ENCODE data around the gene COL15A1.

Gene COL15A1

DNA sequence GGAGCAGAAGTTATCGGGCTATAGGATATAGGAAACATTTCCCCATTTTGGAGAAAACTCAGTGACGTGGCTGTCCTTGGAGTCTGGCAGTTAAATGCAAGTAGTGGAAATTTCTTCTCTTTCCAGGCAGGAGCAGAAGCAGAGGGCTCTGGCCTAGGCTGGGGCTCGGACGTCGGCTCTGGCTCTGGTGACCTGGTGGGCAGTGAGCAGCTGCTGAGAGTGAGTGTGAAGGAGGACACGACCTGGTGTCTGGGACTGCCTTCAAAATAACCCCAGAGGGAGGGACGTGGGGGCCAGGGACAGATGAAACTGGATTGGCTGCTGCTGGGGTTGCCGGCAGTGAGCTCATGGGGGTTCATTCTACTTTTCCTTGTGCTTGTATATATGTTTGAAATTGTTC is 79.5 kb downstream of the COL15A1 start:
- TF ChIP-seq HDGF (IDR thresholded peaks at IDR 0.05; ENCODE audit: borderline replicate concordance) (no peak), SUZ12 (IDR thresholded peaks at IDR 0.05) (no peak), FOXA1 (IDR thresholded peaks at IDR 0.05) (no peak), CTBP1 (IDR thresholded peaks at IDR 0.05; ENCODE audit: borderline replicate concordance) (no peak), FOXK2 (IDR thresholded peaks at IDR 0.05) (no peak), SP1 (IDR thresholded peaks at IDR 0.05) (no peak)
- no peak for DNase-seq (ENCODE audit: extremely low spot score)
- POLR2A ChIA-PET: no interaction called here
- CTCF ChIA-PET: no interaction called here

DNA sequence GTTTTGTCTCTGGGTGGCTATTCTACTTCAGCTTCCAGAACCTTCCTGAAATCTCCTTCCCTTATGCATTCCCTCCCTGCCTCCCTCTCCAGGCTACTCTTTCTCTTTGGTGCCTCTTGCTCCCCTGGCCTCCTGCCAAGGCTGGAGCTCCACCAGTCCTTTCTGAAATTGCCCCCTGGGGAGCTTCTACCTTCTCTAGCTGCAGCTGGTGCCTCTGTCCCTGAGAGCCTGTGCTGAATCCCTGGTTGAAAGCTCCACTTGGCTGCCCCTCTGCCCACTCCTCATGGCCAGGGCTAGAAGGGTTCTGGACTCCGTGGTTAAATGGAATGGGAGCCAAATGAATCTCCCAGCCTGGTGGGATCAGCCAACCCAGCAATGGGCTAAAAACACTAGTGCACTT is 80.1 kb downstream of the COL15A1 start:
- no peak for TF ChIP-seq ZNF384 (IDR thresholded peaks at IDR 0.05)
- no peak for TF ChIP-seq NFRKB (IDR thresholded peaks at IDR 0.05)
- no peak for TF ChIP-seq TARDBP (IDR thresholded peaks at IDR 0.05)
- no peak for TF ChIP-seq BHLHE40 (IDR thresholded peaks at IDR 0.05; ENCODE audit: borderline replicate concordance)
- TF ChIP-seq SP1 (IDR thresholded peaks at IDR 0.05): no peak
- TF ChIP-seq CTBP1 (IDR thresholded peaks at IDR 0.05; ENCODE audit: borderline replicate concordance): no peak
- peak; percentile 46 for DNase-seq (ENCODE audit: extremely low spot score)
- CTCF ChIA-PET: interaction anchor here (0.6 kb wide), 1 partner anchor 201 kb away, joined by 4 read pairs; no protein-coding TSS in a partner anchor
- POLR2A ChIA-PET: no interaction called here

DNA sequence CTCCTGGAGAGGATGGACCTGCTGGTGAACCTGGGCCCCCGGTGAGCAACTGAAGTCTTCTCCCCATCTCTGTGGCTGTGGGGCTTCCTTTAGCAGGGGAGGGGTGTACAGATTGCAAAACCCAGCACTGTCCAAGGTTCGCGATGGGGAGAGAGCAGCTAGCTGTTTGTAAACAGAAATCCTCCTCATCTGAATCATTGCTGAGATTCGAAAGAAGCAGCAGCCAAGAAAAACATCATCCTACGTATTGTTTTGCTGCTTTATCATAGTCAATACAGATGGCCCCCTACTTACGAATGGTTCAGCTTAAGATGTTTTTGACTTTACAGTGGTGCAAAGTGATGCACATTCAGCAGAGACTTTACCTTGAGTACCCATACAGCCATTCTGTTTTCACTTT is 81.3 kb downstream of the COL15A1 start:
- TF ChIP-seq L3MBTL2 (conservative IDR thresholded peaks at IDR 0.05) (no peak), FOXM1 (IDR thresholded peaks at IDR 0.05; ENCODE audit: borderline replicate concordance) (no peak), HDGF (IDR thresholded peaks at IDR 0.05; ENCODE audit: borderline replicate concordance) (no peak), SP1 (IDR thresholded peaks at IDR 0.05) (no peak), TARDBP (IDR thresholded peaks at IDR 0.05) (no peak), CTBP1 (IDR thresholded peaks at IDR 0.05; ENCODE audit: borderline replicate concordance) (no peak), FOXK2 (IDR thresholded peaks at IDR 0.05) (no peak), FOXA1 (IDR thresholded peaks at IDR 0.05) (no peak), ZNF384 (IDR thresholded peaks at IDR 0.05) (no peak), ELF4 (IDR thresholded peaks at IDR 0.05) (no peak), NFRKB (IDR thresholded peaks at IDR 0.05) (no peak), BHLHE40 (IDR thresholded peaks at IDR 0.05; ENCODE audit: borderline replicate concordance) (no peak), LEF1 (IDR thresholded peaks at IDR 0.05; ENCODE audit: borderline replicate concordance) (no peak)
- TF ChIP-seq, protein P1, sequence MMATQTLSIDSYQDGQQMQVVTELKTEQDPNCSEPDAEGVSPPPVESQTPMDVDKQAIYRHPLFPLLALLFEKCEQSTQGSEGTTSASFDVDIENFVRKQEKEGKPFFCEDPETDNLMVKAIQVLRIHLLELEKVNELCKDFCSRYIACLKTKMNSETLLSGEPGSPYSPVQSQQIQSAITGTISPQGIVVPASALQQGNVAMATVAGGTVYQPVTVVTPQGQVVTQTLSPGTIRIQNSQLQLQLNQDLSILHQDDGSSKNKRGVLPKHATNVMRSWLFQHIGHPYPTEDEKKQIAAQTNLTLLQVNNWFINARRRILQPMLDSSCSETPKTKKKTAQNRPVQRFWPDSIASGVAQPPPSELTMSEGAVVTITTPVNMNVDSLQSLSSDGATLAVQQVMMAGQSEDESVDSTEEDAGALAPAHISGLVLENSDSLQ (IDR thresholded peaks at IDR 0.05): no peak
- ChIA-PET POLR2A (no interaction called here), CTCF (no interaction called here)
- DNase-seq (ENCODE audit: extremely low spot score): no peak

DNA sequence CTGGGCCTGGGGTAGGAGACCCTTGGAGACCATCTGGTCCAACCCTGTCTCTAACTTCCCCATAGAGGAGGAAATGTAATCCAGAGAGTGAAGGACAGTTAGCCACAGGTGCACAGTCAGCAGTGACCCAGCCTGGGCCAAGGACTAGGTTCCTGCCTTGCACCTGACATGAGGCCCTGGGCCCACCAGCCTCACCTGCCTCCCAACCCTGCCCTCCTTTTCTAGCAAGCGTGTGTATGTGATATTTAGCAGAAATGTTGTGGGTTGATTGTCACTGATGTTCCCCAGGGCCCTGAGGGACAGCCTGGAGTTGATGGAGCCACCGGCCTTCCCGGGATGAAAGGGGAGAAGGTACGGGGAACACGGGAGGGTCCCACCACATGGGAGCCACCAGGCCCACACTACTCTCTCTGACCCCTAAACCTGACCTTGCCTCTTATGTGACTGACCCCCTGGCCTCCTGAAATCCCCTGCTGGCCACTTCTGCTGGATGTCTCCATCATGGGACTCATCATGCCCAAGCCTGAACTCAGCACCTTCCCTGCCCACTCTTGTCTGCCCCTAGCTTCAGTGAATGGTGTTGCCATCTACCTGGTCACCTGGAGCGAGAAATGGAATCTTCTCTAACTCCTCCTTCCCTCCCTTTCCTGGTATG is 82.0 kb downstream of the COL15A1 start:
- no peak for DNase-seq (ENCODE audit: extremely low spot score)
- ChIA-PET CTCF (no interaction called here), POLR2A (no interaction called here)
- TF ChIP-seq SUZ12 (IDR thresholded peaks at IDR 0.05) (no peak), ARNT (IDR thresholded peaks at IDR 0.05) (no peak), FOXA1 (IDR thresholded peaks at IDR 0.05) (no peak), TARDBP (IDR thresholded peaks at IDR 0.05) (no peak), LEF1 (IDR thresholded peaks at IDR 0.05; ENCODE audit: borderline replicate concordance) (no peak), CTBP1 (IDR thresholded peaks at IDR 0.05; ENCODE audit: borderline replicate concordance) (no peak)
- TF ChIP-seq, protein P1 (IDR thresholded peaks at IDR 0.05): no peak

DNA sequence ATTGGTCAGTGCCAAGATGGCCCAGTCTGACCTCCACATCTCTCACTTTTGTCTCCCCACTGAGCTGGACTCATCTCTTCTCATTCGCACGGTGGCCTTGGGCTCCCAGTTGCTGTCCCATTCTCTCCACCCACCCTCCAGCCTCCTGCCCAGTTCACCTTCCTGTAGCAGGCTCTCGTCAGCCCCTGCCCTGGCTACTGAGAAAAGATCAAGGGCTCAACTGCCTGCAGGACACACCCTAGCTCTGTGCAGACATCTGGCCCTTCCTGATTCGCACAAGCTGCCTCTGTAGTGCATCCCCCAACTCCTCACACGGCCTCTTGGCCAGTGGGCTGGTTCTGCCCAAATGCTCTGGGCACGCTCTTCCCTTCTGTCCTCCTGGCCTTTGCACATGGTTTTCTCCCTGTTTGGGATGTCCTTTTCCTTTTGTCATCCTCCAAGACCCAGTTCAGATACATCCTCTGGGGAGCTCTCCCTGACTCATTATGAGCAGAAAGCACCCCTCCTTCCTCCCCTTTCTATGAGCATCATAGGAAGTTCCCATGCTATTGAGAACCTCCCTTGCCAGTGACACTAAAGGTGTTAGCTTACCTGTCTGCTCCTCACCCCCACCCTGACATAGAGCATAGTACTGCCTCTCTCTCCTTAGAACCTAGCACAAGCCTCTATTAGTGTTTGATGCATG is 82.7 kb downstream of the COL15A1 start:
- CTCF ChIA-PET: interaction anchor here (0.6 to 1.2 kb wide), 3 partner anchors 29 to 178 kb away, joined by 3 to 5 read pairs (median 4); no protein-coding TSS in a partner anchor
- POLR2A ChIA-PET: no interaction called here
- no peak for DNase-seq (ENCODE audit: extremely low spot score)
- TF ChIP-seq NFRKB (IDR thresholded peaks at IDR 0.05) (no peak), HDGF (IDR thresholded peaks at IDR 0.05; ENCODE audit: borderline replicate concordance) (no peak), LEF1 (IDR thresholded peaks at IDR 0.05; ENCODE audit: borderline replicate concordance) (no peak), ELF4 (IDR thresholded peaks at IDR 0.05) (no peak), SP1 (IDR thresholded peaks at IDR 0.05) (no peak)

DNA sequence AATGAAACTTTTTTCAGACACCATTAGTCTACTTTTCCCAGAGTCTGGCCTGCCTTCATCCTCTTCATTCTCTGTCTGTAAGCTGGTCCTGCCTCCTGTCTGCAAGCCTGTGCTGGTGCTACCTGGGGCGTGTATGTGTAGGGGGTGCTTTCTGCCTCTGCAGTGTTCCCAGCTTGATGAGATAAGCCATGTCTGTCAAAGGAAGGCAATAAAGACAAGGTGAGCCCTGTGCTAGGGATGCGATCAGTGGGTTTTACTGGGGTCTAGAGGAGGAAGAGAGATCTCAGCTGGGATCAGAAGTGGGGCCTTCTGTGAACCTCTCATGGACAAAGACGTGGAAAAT is 83.2 kb downstream of the COL15A1 start:
- ChIA-PET POLR2A (no interaction called here), CTCF (interaction anchor here (0.6 to 1.2 kb wide), 3 partner anchors 29 to 179 kb away, joined by 3 to 5 read pairs (median 4); no protein-coding TSS in a partner anchor)
- no peak for TF ChIP-seq FOXA1 (IDR thresholded peaks at IDR 0.05)
- no peak for TF ChIP-seq ZNF384 (IDR thresholded peaks at IDR 0.05)
- TF ChIP-seq NFRKB (IDR thresholded peaks at IDR 0.05): no peak
- TF ChIP-seq, protein P1 (IDR thresholded peaks at IDR 0.05): no peak
- TF ChIP-seq FOXK2 (IDR thresholded peaks at IDR 0.05): no peak
- no peak for TF ChIP-seq BHLHE40 (IDR thresholded peaks at IDR 0.05; ENCODE audit: borderline replicate concordance)
- no peak for TF ChIP-seq TARDBP (IDR thresholded peaks at IDR 0.05)
- no peak for TF ChIP-seq ELF4 (IDR thresholded peaks at IDR 0.05)
- TF ChIP-seq SUZ12 (IDR thresholded peaks at IDR 0.05): no peak
- no peak for DNase-seq (ENCODE audit: extremely low spot score)
